HCT116 (cell line): Measurements from ENCODE around the gene OR13C3. TPM values are rescaled to one million over a fixed set of nuclear protein-coding genes. Genes with fewer than 3 reads are reported as not detected.

Experiments
- ATAC-seq: fragments of 200-7000 bp; cut with Tn5 transposase; 2 replicates; pipeline ENCODE4 v1.9.1; 2020; ENCODE audit warnings: mild to moderate bottlenecking, moderate library complexity
- BruUV-seq: library from RNA; stranded (reverse); fragments of 400-500 nt; replicated peaks from 2 replicates; lab custom pipeline; 2021; lab: Mats Ljungman, UMichigan
- CTCF ChIA-PET: fragments of 300-600 bp; sonication (Branson Sonifier 250); formaldehyde crosslinking; loops from one replicate; lab custom pipeline; 2021; ENCODE audit warnings: antibody characterized with exemption; lab: Charles Lee
- POLR2A ChIA-PET: fragments of 300-600, 350-600 bp; sonication (Branson Sonifier 250); formaldehyde crosslinking; loops from one replicate; lab custom pipeline; 2021; ENCODE audit warnings: antibody characterized with exemption; lab: Charles Lee
- RAD21 ChIA-PET, 2 experiments: fragments of 300-600 bp; sonication (Branson Sonifier 250); formaldehyde crosslinking; loops; one replicate each; lab custom pipeline; 2023; ENCODE audit warnings: low total read pairs in 2 of 2; ENCODE audit not compliant: uncharacterized antibody in 2 of 2, unreplicated experiment in 2 of 2, low non-redundant PET in 1 of 2; lab: Charles Lee
- DNase-seq: peaks from one replicate; pipeline ENCODE4 v3.0.0-alpha.2; 2010; ENCODE audit warnings: low read depth, low spot score
- H2AFZ ChIP-seq: fragments of 200-600 bp; shearing (Covaris generic), sonication (generic); 2 replicates; pipeline ENCODE4 v1.6.1; 2017; ENCODE audit warnings: low read depth, mixed run types, mixed read lengths, antibody characterized with exemption, low read length; ENCODE audit not compliant: poor library complexity, severe bottlenecking
- H3K27ac ChIP-seq: 2 replicates; pipeline ENCODE4 v1.5.1; 2012; ENCODE audit warnings: low read depth, low read length
- H3K27me3 ChIP-seq: fragments of 200-600 bp; sonication (generic); 2 replicates; pipeline ENCODE4 v1.6.1; 2016; ENCODE audit warnings: mixed run types, low read length, mixed read lengths; ENCODE audit not compliant: insufficient read depth
- H3K36me3 ChIP-seq, 2 experiments: fragments of 200-500 bp in 1 of 2; fragments of 200-600 bp in 1 of 2; sonication (Bioruptor generic) in 1 of 2; sonication (generic) in 1 of 2; 2 replicates each; pipeline versions ENCODE4 v1.5.1 to v1.6.1; 2014 to 2016; ENCODE audit warnings: low read length in 2 of 2, inconsistent platforms in 1 of 2, mixed read lengths in 1 of 2, mixed run types in 1 of 2; ENCODE audit not compliant: insufficient read depth in 2 of 2, control insufficient read depth in 1 of 2
- H3K4me1 ChIP-seq, 2 experiments: fragments of 200-600 bp in 1 of 2; sonication (generic) in 1 of 2; 2 replicates each; pipeline versions ENCODE4 v1.5.1 to v1.6.1; 2012 to 2017; ENCODE audit warnings: low read length in 2 of 2, inconsistent platforms in 1 of 2, mild to moderate bottlenecking in 1 of 2, mixed read lengths in 1 of 2, mixed run types in 1 of 2, moderate library complexity in 1 of 2; ENCODE audit not compliant: insufficient read depth in 2 of 2, control insufficient read depth in 1 of 2
- H3K4me2 ChIP-seq: fragments of 200-600 bp; sonication (generic); 2 replicates; pipeline ENCODE4 v1.6.1; 2017; ENCODE audit warnings: mixed run types, low read length, mixed read lengths
- H3K4me3 ChIP-seq, 2 experiments: fragments of 200-600 bp in 1 of 2; sonication (generic) in 1 of 2; replicated peaks in 1 of 2; 2 replicates each; pipeline ENCODE4 v1.5.1; 2011 to 2016; ENCODE audit warnings: low read length in 2 of 2, control low read depth in 1 of 2, low read depth in 1 of 2, mild to moderate bottlenecking in 1 of 2, mixed read lengths in 1 of 2, mixed run types in 1 of 2
- H3K79me2 ChIP-seq: fragments of 200-600 bp; sonication (generic); 2 replicates; pipeline ENCODE4 v1.6.1; 2017; ENCODE audit warnings: mild to moderate bottlenecking, mixed run types, low read length, moderate library complexity, mixed read lengths; ENCODE audit not compliant: insufficient read depth
- H3K9ac ChIP-seq: fragments of 200-600 bp; sonication (generic); 2 replicates; pipeline ENCODE4 v1.6.1; 2016; ENCODE audit warnings: low read length, mixed read lengths
- H3K9me2 ChIP-seq: fragments of 200-600 bp; sonication (generic), shearing (Covaris generic); 2 replicates; pipeline ENCODE4 v1.6.1; 2017; ENCODE audit warnings: mixed run types, mild to moderate bottlenecking, moderate library complexity; ENCODE audit not compliant: insufficient read depth
- H3K9me3 ChIP-seq, 2 experiments: fragments of 200-500 bp in 1 of 2; fragments of 200-600 bp in 1 of 2; sonication (Bioruptor generic) in 1 of 2; sonication (generic) in 1 of 2; 2 replicates each; pipeline ENCODE4 v1.6.1; 2014 to 2017; ENCODE audit warnings: low read length in 2 of 2, mixed read lengths in 2 of 2, inconsistent platforms in 1 of 2, low read depth in 1 of 2, mild to moderate bottlenecking in 1 of 2, mixed run types in 1 of 2, moderate library complexity in 1 of 2; ENCODE audit not compliant: control insufficient read depth in 1 of 2, insufficient read depth in 1 of 2
- H4K20me1 ChIP-seq: fragments of 200-600 bp; sonication (generic), shearing (Covaris generic); 2 replicates; pipeline ENCODE4 v1.6.1; 2017; ENCODE audit warnings: mixed run types, mild to moderate bottlenecking, moderate library complexity; ENCODE audit not compliant: insufficient read depth
- ELF1 ChIP-seq: IDR thresholded peaks from 2 replicates; pipeline ENCODE4 v1.6.1; 2012; ENCODE audit warnings: low read depth, borderline replicate concordance
- POLR2AphosphoS5 ChIP-seq: IDR thresholded peaks from 2 replicates; pipeline ENCODE4 v1.6.1; 2011; ENCODE audit warnings: mild to moderate bottlenecking, low read depth, low read length, moderate library complexity
- SP1 ChIP-seq: IDR thresholded peaks from 2 replicates; pipeline ENCODE4 v1.6.1; 2012; ENCODE audit warnings: low read depth
- TCF7L2 ChIP-seq: IDR thresholded peaks from 2 replicates; pipeline ENCODE4 v1.7.0; 2011; ENCODE audit warnings: borderline replicate concordance, inconsistent platforms; ENCODE audit not compliant: insufficient read depth, insufficient read length; ENCODE audit errors: extremely low read depth
- intact Hi-C: fragments of 100-400 bp; cut with micrococcal nuclease; formaldehyde crosslinking; loops from 2 replicates; pipeline ENCODE4 v1.10.0; 2022
- total RNA-seq: library from RNA; stranded (reverse); gene quantifications from one replicate; pipeline ENCODE4 v1.2.1, GENCODE V29; 2021; ENCODE audit not compliant: unreplicated experiment
- TF ChIP-seq, protein P1 (sequence below): IDR thresholded peaks from 2 replicates; pipeline ENCODE4 v1.6.1; 2012
- TF ChIP-seq, protein P2 (sequence below): IDR thresholded peaks from 2 replicates; pipeline ENCODE4 v1.6.1; 2012; ENCODE audit warnings: low read depth

The OR13C3 gene
- total RNA-seq, 1 experiment from 2014 or later, result not detected

DNA sequence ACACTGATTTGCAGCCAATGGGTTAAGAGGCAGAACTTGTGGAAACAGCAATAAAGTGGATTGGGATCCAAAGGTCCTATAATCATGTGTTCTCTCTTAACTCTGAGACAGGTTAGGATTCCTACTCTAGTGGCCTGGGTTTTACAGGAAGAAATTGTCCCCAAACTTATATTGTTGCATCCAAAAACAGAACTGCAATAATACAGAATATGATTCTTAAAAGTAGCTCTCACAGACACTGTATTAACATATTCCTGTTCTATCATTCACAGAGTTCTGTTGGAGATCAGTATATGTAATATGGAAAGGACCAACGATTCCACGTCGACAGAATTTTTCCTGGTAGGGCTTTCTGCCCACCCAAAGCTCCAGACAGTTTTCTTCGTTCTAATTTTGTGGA, 32.2 kb upstream of the OR13C3 start, which contains the start of gene OR13C8:
OR13C8 (plus strand) TSS at position 301 of the 400 bp plus-strand sequence; CDS start at position 301, 0 bp downstream.
- Histone ChIP-seq H3K4me2 (no peak within 1 kb of the TSS), H3K27me3 (no peaks in the 10 kb centered on the region)
- BruUV-seq, result no TSS peak
- POLR2A ChIA-PET, result no interaction called here
- intact Hi-C loops, result no loop called here
- TF ChIP-seq ELF1, result no peak
- TF ChIP-seq, protein P1, sequence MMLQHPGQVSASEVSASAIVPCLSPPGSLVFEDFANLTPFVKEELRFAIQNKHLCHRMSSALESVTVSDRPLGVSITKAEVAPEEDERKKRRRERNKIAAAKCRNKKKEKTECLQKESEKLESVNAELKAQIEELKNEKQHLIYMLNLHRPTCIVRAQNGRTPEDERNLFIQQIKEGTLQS, result no peak
- TF ChIP-seq, protein P2, sequence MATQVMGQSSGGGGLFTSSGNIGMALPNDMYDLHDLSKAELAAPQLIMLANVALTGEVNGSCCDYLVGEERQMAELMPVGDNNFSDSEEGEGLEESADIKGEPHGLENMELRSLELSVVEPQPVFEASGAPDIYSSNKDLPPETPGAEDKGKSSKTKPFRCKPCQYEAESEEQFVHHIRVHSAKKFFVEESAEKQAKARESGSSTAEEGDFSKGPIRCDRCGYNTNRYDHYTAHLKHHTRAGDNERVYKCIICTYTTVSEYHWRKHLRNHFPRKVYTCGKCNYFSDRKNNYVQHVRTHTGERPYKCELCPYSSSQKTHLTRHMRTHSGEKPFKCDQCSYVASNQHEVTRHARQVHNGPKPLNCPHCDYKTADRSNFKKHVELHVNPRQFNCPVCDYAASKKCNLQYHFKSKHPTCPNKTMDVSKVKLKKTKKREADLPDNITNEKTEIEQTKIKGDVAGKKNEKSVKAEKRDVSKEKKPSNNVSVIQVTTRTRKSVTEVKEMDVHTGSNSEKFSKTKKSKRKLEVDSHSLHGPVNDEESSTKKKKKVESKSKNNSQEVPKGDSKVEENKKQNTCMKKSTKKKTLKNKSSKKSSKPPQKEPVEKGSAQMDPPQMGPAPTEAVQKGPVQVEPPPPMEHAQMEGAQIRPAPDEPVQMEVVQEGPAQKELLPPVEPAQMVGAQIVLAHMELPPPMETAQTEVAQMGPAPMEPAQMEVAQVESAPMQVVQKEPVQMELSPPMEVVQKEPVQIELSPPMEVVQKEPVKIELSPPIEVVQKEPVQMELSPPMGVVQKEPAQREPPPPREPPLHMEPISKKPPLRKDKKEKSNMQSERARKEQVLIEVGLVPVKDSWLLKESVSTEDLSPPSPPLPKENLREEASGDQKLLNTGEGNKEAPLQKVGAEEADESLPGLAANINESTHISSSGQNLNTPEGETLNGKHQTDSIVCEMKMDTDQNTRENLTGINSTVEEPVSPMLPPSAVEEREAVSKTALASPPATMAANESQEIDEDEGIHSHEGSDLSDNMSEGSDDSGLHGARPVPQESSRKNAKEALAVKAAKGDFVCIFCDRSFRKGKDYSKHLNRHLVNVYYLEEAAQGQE, result no peak
- no peak for TF ChIP-seq TCF7L2
- TF ChIP-seq POLR2AphosphoS5, result no peak
- no peak for TF ChIP-seq SP1
- TF ChIP-seq, all 23 proteins: peak for 0
- Histone ChIP-seq H3K9me3 (no peaks in the 10 kb centered on the region), H3K4me1 (no peaks in the 10 kb centered on the region), H3K4me3 (no peak within 1 kb of the TSS), H3K9me2 (no peaks in the 10 kb centered on the region), H3K9ac (no peak within 1 kb of the TSS), H3K27ac (no peak within 1 kb of the TSS), H3K36me3 (no peaks in the 10 kb centered on the region), H4K20me1 (no peaks in the 10 kb centered on the region), H3K79me2 (no peaks in the 10 kb centered on the region), H2AFZ (no peak within 1 kb of the TSS)
- no peak for DNase-seq
- no peak for ATAC-seq
- CTCF ChIA-PET, result no interaction called here
- RAD21 ChIA-PET, result no interaction called here
